ENCODE results near the gene FXR2.

FXR2 gene

DNA sequence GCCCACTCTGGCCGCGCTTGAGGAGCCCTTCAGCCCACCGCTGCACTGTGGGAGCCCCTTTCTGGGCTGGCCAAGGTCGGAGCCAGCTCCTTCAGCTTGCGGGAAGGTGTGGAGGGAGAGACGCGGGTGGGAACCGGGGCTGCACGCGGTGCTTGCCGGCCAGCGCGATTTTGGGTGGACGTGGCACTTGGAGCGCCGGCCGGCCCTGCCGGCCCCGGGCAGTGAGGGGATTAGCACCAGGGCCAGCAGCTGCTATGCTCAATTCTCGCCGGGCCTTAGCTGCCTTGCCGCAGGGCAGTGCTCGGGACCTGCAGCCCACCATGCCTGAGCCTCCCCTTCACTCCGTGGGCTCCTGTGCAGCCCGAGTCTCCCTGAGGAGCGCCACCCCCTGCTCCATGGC, 26.1 kb upstream of the FXR2 start:
- TF ChIP-seq CTCF (IDR thresholded peaks at IDR 0.05; ENCODE audit: control insufficient read depth, extremely low read depth, insufficient read depth), result no peak
- DNase-seq (ENCODE audit: low read depth), result no peak
- H3K4me3 ChIP-seq (ENCODE audit: low read depth, low read length), result no peak overlapping the region

DNA sequence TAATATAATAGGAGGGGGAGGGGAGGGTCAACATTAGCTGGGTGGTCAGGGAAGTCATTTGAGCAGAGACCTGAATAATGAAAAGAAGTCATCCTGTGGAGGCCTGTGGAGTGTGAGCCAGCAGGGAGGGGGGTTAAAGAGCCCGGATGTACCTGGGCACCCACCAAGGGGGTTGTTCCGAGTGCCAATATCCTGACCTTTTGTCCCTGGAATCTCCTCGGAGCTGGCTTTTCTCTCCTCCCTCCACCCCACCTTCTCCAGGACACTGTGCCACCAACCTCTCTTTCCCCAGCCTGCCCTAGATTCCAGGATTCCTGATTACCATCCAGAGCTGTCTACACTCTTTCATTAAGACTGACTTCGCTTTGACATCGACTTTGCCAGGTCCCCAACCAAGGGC, 21.5 kb upstream of the FXR2 start:
- no peak for DNase-seq (ENCODE audit: low read depth)
- TF ChIP-seq CTCF (IDR thresholded peaks at IDR 0.05; ENCODE audit: control insufficient read depth, extremely low read depth, insufficient read depth), result no peak
- no peak overlapping the region for H3K4me3 ChIP-seq (ENCODE audit: low read depth, low read length)

GRCh38 chr17:7634384-7634783, 19.7 kb upstream of the FXR2 start:
- DNase-seq (ENCODE audit: low read depth), result no peak
- H3K4me3 ChIP-seq (ENCODE audit: low read depth, low read length), result no peak overlapping the region
- TF ChIP-seq CTCF (IDR thresholded peaks at IDR 0.05; ENCODE audit: control insufficient read depth, extremely low read depth, insufficient read depth), result peak; percentile 57

GRCh38 chr17:7633093-7633492, 18.4 kb upstream of the FXR2 start:
- no peak for DNase-seq (ENCODE audit: low read depth)
- TF ChIP-seq CTCF (IDR thresholded peaks at IDR 0.05; ENCODE audit: control insufficient read depth, extremely low read depth, insufficient read depth), result no peak
- H3K4me3 ChIP-seq (ENCODE audit: low read depth, low read length), result no peak overlapping the region

GRCh38 chr17:7632492-7632894, 17.8 kb upstream of the FXR2 start:
- peak; percentile 46 for DNase-seq (ENCODE audit: low read depth)
- H3K4me3 ChIP-seq (ENCODE audit: low read depth, low read length), result no peak overlapping the region
- peak; percentile 61 for TF ChIP-seq CTCF (IDR thresholded peaks at IDR 0.05; ENCODE audit: control insufficient read depth, extremely low read depth, insufficient read depth)

- DNase-seq (ENCODE audit: low read depth), result no peak
- no peak overlapping the region for H3K4me3 ChIP-seq (ENCODE audit: low read depth, low read length)
- no peak for TF ChIP-seq CTCF (IDR thresholded peaks at IDR 0.05; ENCODE audit: control insufficient read depth, extremely low read depth, insufficient read depth)
Measured at GRCh38 chr17:7631398-7632380, 17.0 kb upstream of the FXR2 start.
